ENCODE measurements around the gene F9. TPM values are rescaled to one million over a fixed set of nuclear protein-coding genes. Genes with fewer than 3 reads are reported as not detected.

Gene F9
- total RNA-seq, 1 donor from 2014 or later, result not detected

GRCh38 chrX:139596068-139596467 is 65.5 kb downstream of the F9 start:
- no peak for DNase-seq (ENCODE audit: low read depth in 2 of 2)

GRCh38 chrX:139600105-139600504 is 69.6 kb downstream of the F9 start:
- no peak for DNase-seq (ENCODE audit: low read depth in 2 of 2)

Other genes with a start within 250 kb of the F9 start
- not detected in 2 replicates for gene MCF2, start 177.4 kb downstream of the F9 start, total RNA-seq